Prostate gland (tissue), 2 donors: ENCODE results near the gene TRPV5. TPM values are rescaled to one million over a fixed set of nuclear protein-coding genes. Genes with fewer than 3 reads are reported as not detected.

Experiments
- DNase-seq: peaks from one replicate; pipeline ENCODE4 v3.0.0-alpha.2; 2019; ENCODE audit warnings: low spot score
- H3K27ac ChIP-seq, 2 donors: fragments of 200-600 bp; sonication (generic); 2 replicates each; pipeline ENCODE4 v1.5.1; 2017 to 2019
- H3K27me3 ChIP-seq: fragments of 200-600 bp; sonication (generic); replicated peaks from 2 replicates; pipeline ENCODE4 v1.5.1; 2019; ENCODE audit not compliant: insufficient read depth
- H3K36me3 ChIP-seq, 2 donors: fragments of 200-600 bp; sonication (generic); 1 replicate in 1 of 2; 2 replicates in 1 of 2; pipeline versions ENCODE4 v1.5.1 to v1.8.1; 2017 to 2019
- H3K4me1 ChIP-seq: fragments of 200-600 bp; sonication (generic); replicated peaks from 2 replicates; pipeline ENCODE4 v1.5.1; 2019
- H3K4me3 ChIP-seq, 2 donors: fragments of 200-600 bp; sonication (generic); 2 replicates each; pipeline ENCODE4 v1.5.1; 2017 to 2019
- H3K9me3 ChIP-seq: fragments of 200-600 bp; sonication (generic); 2 replicates; pipeline ENCODE4 v1.5.1; 2017
- CTCF ChIP-seq, 4 experiments: fragments of 200-600 bp in 2 of 4; fragments of 450-650 bp in 2 of 4; sonication (generic) in 2 of 4; IDR thresholded peaks; 1 replicate in 3 of 4; 2 replicates in 1 of 4; pipeline ENCODE4 v1.5.1; 2016 to 2019; ENCODE audit warnings: antibody characterized with exemption in 4 of 4, mild to moderate bottlenecking in 2 of 4, moderate library complexity in 2 of 4
- POLR2A ChIP-seq: fragments of 450-650 bp; IDR thresholded peaks from one replicate; pipeline ENCODE4 v1.6.1; 2016; ENCODE audit warnings: antibody characterized with exemption, mild to moderate bottlenecking
- POLR2AphosphoS5 ChIP-seq: sonication (generic); formaldehyde crosslinking; IDR thresholded peaks from one replicate; pipeline ENCODE4 v1.6.1; 2017; ENCODE audit warnings: antibody characterized with exemption
- WGBS: methylation state at CpG from one replicate; pipeline ENCODE4 v1.1.5; 2018; 5-methylcytosine and 5-hydroxymethylcytosine counted together
- intact Hi-C: fragments of 100-400 bp; cut with DNase I; formaldehyde crosslinking; loops from one replicate; pipeline ENCODE4 v1.14.2; 2022
- total RNA-seq, 2 donors: library from RNA; depleted of rRNA; stranded (reverse); fragments of >200 nt; gene quantifications; one replicate each; pipeline ENCODE4 v1.1.0, GENCODE V29; 2016

Gene TRPV5
- total RNA-seq, 2 donors from 2014 or later: not detected

GRCh38 chr7:142886866-142887265 is 46.7 kb downstream of the TRPV5 start:
- Histone ChIP-seq H3K36me3 (no peaks in the 10 kb centered on the region), H3K4me1 (no peaks in the 10 kb centered on the region), H3K4me3 (no peak overlapping the region), H3K27ac (peak overlapping the region in 1 of 2 donors; percentile 79), H3K9me3 (no peaks in the 10 kb centered on the region), H3K27me3 (no peaks in the 10 kb centered on the region)
- intact Hi-C loops: no loop called here
- DNase-seq: no peak
- no peak for TF ChIP-seq POLR2AphosphoS5
- TF ChIP-seq POLR2A: no peak
- no peak for TF ChIP-seq CTCF (IDR thresholded peaks at IDR 0.05)
- WGBS: 66% methylated on average over 7 of the region's 7 CpGs

- Histone ChIP-seq H3K27me3 (no peaks in the 10 kb centered on the region), H3K4me3 (peak within 1 kb of the TSS; percentile 42 to 51), H3K27ac (peak within 1 kb of the TSS; percentile 71 to 79), H3K9me3 (no peaks in the 10 kb centered on the region), H3K4me1 (no peaks in the 10 kb centered on the region), H3K36me3 (no peaks in the 10 kb centered on the region)
- intact Hi-C loops: no loop called here
- WGBS: 29% methylated on average over 16 of the region's 16 CpGs
- peak; percentile 89 for DNase-seq
- TF ChIP-seq POLR2AphosphoS5 (peak; percentile 79), POLR2A (peak; percentile 21), CTCF (IDR thresholded peaks at IDR 0.05) (no peak)
Observed at GRCh38 chr7:142885311-142886230, 48.0 kb downstream of the TRPV5 start, which contains the start of gene TRPV6. TSS of gene TRPV6 (minus strand) at chr7:142885745.

- Histone ChIP-seq H3K4me1 (no peaks in the 10 kb centered on the region), H3K36me3 (no peaks in the 10 kb centered on the region), H3K4me3 (peak overlapping the region; percentile 42 to 51), H3K27ac (peak overlapping the region in 1 of 2 donors; percentile 79), H3K27me3 (no peaks in the 10 kb centered on the region), H3K9me3 (no peaks in the 10 kb centered on the region)
- DNase-seq: no peak
- WGBS: 89% methylated on average over 4 of the region's 4 CpGs
- no peak for TF ChIP-seq CTCF (IDR thresholded peaks at IDR 0.05)
- no peak for TF ChIP-seq POLR2A
- TF ChIP-seq POLR2AphosphoS5: no peak
- intact Hi-C loops: no loop called here
Observed at GRCh38 chr7:142884286-142884640, 49.3 kb downstream of the TRPV5 start.

GRCh38 chr7:142883571-142884285 is 49.8 kb downstream of the TRPV5 start:
- Histone ChIP-seq H3K9me3 (no peaks in the 10 kb centered on the region), H3K27me3 (no peaks in the 10 kb centered on the region), H3K36me3 (no peaks in the 10 kb centered on the region), H3K4me3 (peak overlapping the region; percentile 42 to 51), H3K4me1 (no peaks in the 10 kb centered on the region), H3K27ac (peak overlapping the region in 1 of 2 donors; percentile 79)
- no peak for DNase-seq
- intact Hi-C loops: no loop called here
- 82% methylated on average over 7 of the region's 7 CpGs for WGBS
- no peak for TF ChIP-seq CTCF (IDR thresholded peaks at IDR 0.05)
- TF ChIP-seq POLR2A: no peak
- TF ChIP-seq POLR2AphosphoS5: no peak
